Measurements from ENCODE around the gene TSPAN31. TPM values are rescaled to one million over a fixed set of nuclear protein-coding genes. Genes with fewer than 3 reads are reported as not detected.

TSPAN31 gene
- total RNA-seq, 1 donor from 2014 or later: 18.6 TPM

- no peak overlapping the region for H3K4me3 ChIP-seq (ENCODE audit: insufficient read depth, low read depth, low read length)
- no peak overlapping the region for H2AFZ ChIP-seq (ENCODE audit: low read depth, low read length)
- no peak for FAIRE-seq
- no peaks in the 10 kb centered on the region for H3K9me3 ChIP-seq (ENCODE audit: insufficient read depth, low read depth, low read length)
- TF ChIP-seq EZH2 (IDR thresholded peaks at IDR 0.05; ENCODE audit: insufficient read depth, low read length) (no peak), CTCF (IDR thresholded peaks at IDR 0.05; ENCODE audit: insufficient read depth, low read depth, low read length) (no peak)
- no peak overlapping the region for H3K4me2 ChIP-seq (ENCODE audit: low read length)
- no peak overlapping the region for H3K27ac Mint-ChIP-seq (ENCODE audit: unreplicated experiment)
- H3K27me3 Mint-ChIP-seq (ENCODE audit: low read depth, unreplicated experiment): peaks cover 28% of the 10 kb centered on the region
- H3K9me3 Mint-ChIP-seq (ENCODE audit: unreplicated experiment): no peaks in the 10 kb centered on the region
- no peaks in the 10 kb centered on the region for H3K36me3 ChIP-seq (ENCODE audit: insufficient read depth, low read length)
- H3K4me1 ChIP-seq (ENCODE audit: insufficient read depth, low read length): peaks cover 35% of the 10 kb centered on the region
- peaks cover 16% of the 10 kb centered on the region for H3K79me2 ChIP-seq (ENCODE audit: insufficient read depth, low read length)
- H3K27ac ChIP-seq (ENCODE audit: low read depth, low read length): no peak overlapping the region
- no peak for DNase-seq (ENCODE audit: low read depth)
- no peaks in the 10 kb centered on the region for H4K20me1 ChIP-seq (ENCODE audit: insufficient read depth, low read length)
- peak overlapping the region; percentile 58 for H3K4me3 Mint-ChIP-seq (ENCODE audit: unreplicated experiment)
- H3K27me3 ChIP-seq (ENCODE audit: insufficient read depth, low read length): peaks cover 24% of the 10 kb centered on the region
- H3K9ac ChIP-seq (ENCODE audit: low read length): no peak overlapping the region
- H3K36me3 Mint-ChIP-seq (ENCODE audit: low read depth, unreplicated experiment): peaks cover 14% of the 10 kb centered on the region
- H3K4me1 Mint-ChIP-seq (ENCODE audit: low read depth, unreplicated experiment): peaks cover 11% of the 10 kb centered on the region
Observed at GRCh38 chr12:57769594-57769993, 24.8 kb downstream of the TSPAN31 start.

GRCh38 chr12:57770734-57771133 lies 25.9 kb downstream of the TSPAN31 start:
- peak overlapping the region; percentile 26 for H3K27ac Mint-ChIP-seq (ENCODE audit: unreplicated experiment)
- no peak for DNase-seq (ENCODE audit: low read depth)
- FAIRE-seq: no peak
- H3K4me1 ChIP-seq (ENCODE audit: insufficient read depth, low read length): peaks cover 24% of the 10 kb centered on the region
- H3K9me3 ChIP-seq (ENCODE audit: insufficient read depth, low read depth, low read length): no peaks in the 10 kb centered on the region
- peak overlapping the region; percentile 85 for H3K4me3 ChIP-seq (ENCODE audit: insufficient read depth, low read depth, low read length)
- H3K79me2 ChIP-seq (ENCODE audit: insufficient read depth, low read length): peaks cover 16% of the 10 kb centered on the region
- no peak overlapping the region for H3K27ac ChIP-seq (ENCODE audit: low read depth, low read length)
- H3K9ac ChIP-seq (ENCODE audit: low read length): peak overlapping the region; percentile 97
- H2AFZ ChIP-seq (ENCODE audit: low read depth, low read length): no peak overlapping the region
- H3K4me3 Mint-ChIP-seq (ENCODE audit: unreplicated experiment): peak overlapping the region; percentile 76
- peaks cover 13% of the 10 kb centered on the region for H3K27me3 ChIP-seq (ENCODE audit: insufficient read depth, low read length)
- no peaks in the 10 kb centered on the region for H3K9me3 Mint-ChIP-seq (ENCODE audit: unreplicated experiment)
- H4K20me1 ChIP-seq (ENCODE audit: insufficient read depth, low read length): no peaks in the 10 kb centered on the region
- TF ChIP-seq EZH2 (IDR thresholded peaks at IDR 0.05; ENCODE audit: insufficient read depth, low read length) (no peak), CTCF (IDR thresholded peaks at IDR 0.05; ENCODE audit: insufficient read depth, low read depth, low read length) (no peak)
- H3K4me2 ChIP-seq (ENCODE audit: low read length): peak overlapping the region; percentile 95
- H3K36me3 ChIP-seq (ENCODE audit: insufficient read depth, low read length): peaks cover 2% of the 10 kb centered on the region
- H3K36me3 Mint-ChIP-seq (ENCODE audit: low read depth, unreplicated experiment): peaks cover 16% of the 10 kb centered on the region
- peaks cover 11% of the 10 kb centered on the region for H3K4me1 Mint-ChIP-seq (ENCODE audit: low read depth, unreplicated experiment)
- peaks cover 17% of the 10 kb centered on the region for H3K27me3 Mint-ChIP-seq (ENCODE audit: low read depth, unreplicated experiment)

GRCh38 chr12:57771236-57771872 lies 26.5 kb downstream of the TSPAN31 start:
- peaks cover 16% of the 10 kb centered on the region for H3K79me2 ChIP-seq (ENCODE audit: insufficient read depth, low read length)
- peaks cover 2% of the 10 kb centered on the region for H3K36me3 ChIP-seq (ENCODE audit: insufficient read depth, low read length)
- H3K4me2 ChIP-seq (ENCODE audit: low read length): peak overlapping the region; percentile 95
- DNase-seq (ENCODE audit: low read depth) (peak; percentile 86), FAIRE-seq (no peak)
- peaks cover 18% of the 10 kb centered on the region for H3K4me1 ChIP-seq (ENCODE audit: insufficient read depth, low read length)
- H3K9me3 ChIP-seq (ENCODE audit: insufficient read depth, low read depth, low read length): no peaks in the 10 kb centered on the region
- Mint-ChIP-seq H3K4me3 (ENCODE audit: unreplicated experiment) (peak overlapping the region; percentile 86), H3K9me3 (ENCODE audit: unreplicated experiment) (no peaks in the 10 kb centered on the region), H3K4me1 (ENCODE audit: low read depth, unreplicated experiment) (peaks cover 9% of the 10 kb centered on the region), H3K27ac (ENCODE audit: unreplicated experiment) (peak overlapping the region; percentile 99), H3K36me3 (ENCODE audit: low read depth, unreplicated experiment) (peaks cover 18% of the 10 kb centered on the region), H3K27me3 (ENCODE audit: low read depth, unreplicated experiment) (peaks cover 15% of the 10 kb centered on the region)
- peak overlapping the region; percentile 96 for H3K27ac ChIP-seq (ENCODE audit: low read depth, low read length)
- H3K9ac ChIP-seq (ENCODE audit: low read length): peak overlapping the region; percentile 97
- H3K27me3 ChIP-seq (ENCODE audit: insufficient read depth, low read length): peaks cover 6% of the 10 kb centered on the region
- H4K20me1 ChIP-seq (ENCODE audit: insufficient read depth, low read length): no peaks in the 10 kb centered on the region
- TF ChIP-seq EZH2 (IDR thresholded peaks at IDR 0.05; ENCODE audit: insufficient read depth, low read length) (no peak), CTCF (IDR thresholded peaks at IDR 0.05; ENCODE audit: insufficient read depth, low read depth, low read length) (no peak)
- H3K4me3 ChIP-seq (ENCODE audit: insufficient read depth, low read depth, low read length): peak overlapping the region; percentile 85
- peak overlapping the region; percentile 97 for H2AFZ ChIP-seq (ENCODE audit: low read depth, low read length)

All from astrocyte (in vitro differentiated cells and primary cell).